GM10266 (cell line): ENCODE measurements around the gene SPATC1L.

Source experiments
- DNase-seq: peaks from one replicate; pipeline ENCODE4 v3.0.0; 2012; ENCODE audit errors: extremely low spot score
- TF ChIP-seq, protein P1 (sequence below): IDR thresholded peaks from 2 replicates; pipeline ENCODE4 v1.5.1; 2012; ENCODE audit warnings: mild to moderate bottlenecking, low read depth; ENCODE audit not compliant: control insufficient read depth, insufficient read depth; ENCODE audit errors: missing control alignments

SPATC1L gene

GRCh38 chr21:46182548-46183336 is 1.5 kb downstream of the SPATC1L start:
- TF ChIP-seq, protein P1, sequence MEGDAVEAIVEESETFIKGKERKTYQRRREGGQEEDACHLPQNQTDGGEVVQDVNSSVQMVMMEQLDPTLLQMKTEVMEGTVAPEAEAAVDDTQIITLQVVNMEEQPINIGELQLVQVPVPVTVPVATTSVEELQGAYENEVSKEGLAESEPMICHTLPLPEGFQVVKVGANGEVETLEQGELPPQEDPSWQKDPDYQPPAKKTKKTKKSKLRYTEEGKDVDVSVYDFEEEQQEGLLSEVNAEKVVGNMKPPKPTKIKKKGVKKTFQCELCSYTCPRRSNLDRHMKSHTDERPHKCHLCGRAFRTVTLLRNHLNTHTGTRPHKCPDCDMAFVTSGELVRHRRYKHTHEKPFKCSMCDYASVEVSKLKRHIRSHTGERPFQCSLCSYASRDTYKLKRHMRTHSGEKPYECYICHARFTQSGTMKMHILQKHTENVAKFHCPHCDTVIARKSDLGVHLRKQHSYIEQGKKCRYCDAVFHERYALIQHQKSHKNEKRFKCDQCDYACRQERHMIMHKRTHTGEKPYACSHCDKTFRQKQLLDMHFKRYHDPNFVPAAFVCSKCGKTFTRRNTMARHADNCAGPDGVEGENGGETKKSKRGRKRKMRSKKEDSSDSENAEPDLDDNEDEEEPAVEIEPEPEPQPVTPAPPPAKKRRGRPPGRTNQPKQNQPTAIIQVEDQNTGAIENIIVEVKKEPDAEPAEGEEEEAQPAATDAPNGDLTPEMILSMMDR: no peak
- no peak for DNase-seq

DNA sequence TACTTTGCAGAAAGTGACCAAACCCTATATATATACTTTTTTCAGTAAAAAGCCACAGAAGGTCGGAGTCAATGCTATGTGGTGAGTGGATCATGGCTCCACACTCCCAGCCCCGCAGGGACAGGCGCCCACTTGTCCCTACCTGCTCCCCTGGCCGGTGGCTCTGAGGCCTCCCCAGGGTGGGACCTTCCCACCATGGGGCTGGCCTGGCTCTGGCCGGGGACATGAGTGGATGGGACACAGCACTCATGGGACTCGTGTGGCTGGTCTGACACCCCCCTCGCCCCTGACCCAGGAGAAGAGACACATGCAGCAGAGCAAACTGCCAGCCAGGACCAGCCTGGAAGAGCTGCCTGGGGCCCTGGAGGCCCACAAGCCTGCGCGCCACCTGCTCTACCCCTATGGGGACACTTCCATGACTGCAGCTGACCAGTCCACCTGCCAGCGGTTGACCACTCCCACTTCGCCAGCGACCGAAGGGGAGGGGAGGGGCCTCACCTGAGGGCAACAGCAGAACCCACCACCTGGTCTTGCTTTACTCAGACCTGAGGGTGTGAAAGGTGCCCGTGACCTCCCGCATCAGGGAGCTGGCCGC is 2.2 kb downstream of the SPATC1L start:
- TF ChIP-seq, protein P1: no peak
- DNase-seq: no peak

- TF ChIP-seq, protein P1: no peak
- DNase-seq: no peak
These were observed 2.8 kb downstream of the SPATC1L start for GRCh38 chr21:46181436-46181835.

GRCh38 chr21:46180778-46181391 is 3.4 kb downstream of the SPATC1L start:
- TF ChIP-seq, protein P1: no peak
- no peak for DNase-seq

- DNase-seq: no peak
- TF ChIP-seq, protein P1: no peak
These were observed 4.1 kb downstream of the SPATC1L start for GRCh38 chr21:46180079-46180722.

GRCh38 chr21:46179708-46180078 is 4.6 kb downstream of the SPATC1L start:
- TF ChIP-seq, protein P1: no peak

More at GRCh38 chr21:46179708-46180078, 4.6 kb downstream of the SPATC1L start:
- DNase-seq: no peak
